WTC11 (cell line): ENCODE measurements around the gene LTBR. TPM values are rescaled to one million over a fixed set of nuclear protein-coding genes. Genes with fewer than 3 reads are reported as not detected.

Source experiments
- ATAC-seq: fragments of 200-7000 bp; cut with Tn5 transposase; 2 replicates; pipeline ENCODE4 v1.10.0; 2021; ENCODE audit warnings: mild to moderate bottlenecking, moderate library complexity
- CTCF ChIA-PET: fragments of 300-600 bp; sonication (Branson Sonifier 250); formaldehyde crosslinking; loops from one replicate; lab custom pipeline; 2021; ENCODE audit warnings: antibody characterized with exemption; lab: Charles Lee
- POLR2A ChIA-PET: fragments of 350-600 bp; sonication (Branson Sonifier 250); formaldehyde crosslinking; loops from one replicate; lab custom pipeline; 2021; ENCODE audit warnings: antibody characterized with exemption; lab: Charles Lee
- DNase-seq: peaks from one replicate; pipeline ENCODE4 v3.0.0; 2021; ENCODE audit warnings: low spot score
- H3K27ac Mint-ChIP-seq: 2 replicates; pipeline ENCODE4 v1.8.0; 2021; ENCODE audit warnings: mixed read lengths
- H3K27me3 Mint-ChIP-seq: 2 replicates; pipeline ENCODE4 v1.8.0; 2021; ENCODE audit warnings: low read depth, mild to moderate bottlenecking, moderate library complexity, mixed read lengths
- H3K36me3 Mint-ChIP-seq: 2 replicates; pipeline ENCODE4 v1.8.0; 2021; ENCODE audit warnings: mixed read lengths
- H3K4me1 Mint-ChIP-seq: 2 replicates; pipeline ENCODE4 v1.8.0; 2022; ENCODE audit warnings: mixed read lengths
- H3K4me3 Mint-ChIP-seq: 2 replicates; pipeline ENCODE4 v1.8.0; 2021; ENCODE audit warnings: mild to moderate bottlenecking, moderate library complexity, mixed read lengths
- H3K9me3 Mint-ChIP-seq: 2 replicates; pipeline ENCODE4 v1.8.0; 2021; ENCODE audit warnings: mixed read lengths
- AFF4 ChIP-seq: sonication (generic); formaldehyde crosslinking; IDR thresholded peaks from 2 replicates; pipeline ENCODE4 v1.8.1; 2023; ENCODE audit warnings: mild to moderate bottlenecking, missing genetic modification reagents, borderline replicate concordance
- ATF1 ChIP-seq: sonication (generic); formaldehyde crosslinking; IDR thresholded peaks from 2 replicates; pipeline ENCODE4 v1.8.1; 2023; ENCODE audit warnings: mild to moderate bottlenecking, moderate library complexity, missing genetic modification reagents
- CREB1 ChIP-seq: sonication (generic); formaldehyde crosslinking; IDR thresholded peaks from 2 replicates; pipeline ENCODE4 v1.8.0; 2023; ENCODE audit warnings: mild to moderate bottlenecking, missing genetic modification reagents
- E2F1 ChIP-seq: sonication (generic); formaldehyde crosslinking; IDR thresholded peaks from 2 replicates; pipeline ENCODE4 v1.8.0; 2022; ENCODE audit warnings: mild to moderate bottlenecking, missing genetic modification reagents
- E2F5 ChIP-seq: sonication (generic); formaldehyde crosslinking; IDR thresholded peaks from 2 replicates; pipeline ENCODE4 v1.8.1; 2022; ENCODE audit warnings: mild to moderate bottlenecking, moderate library complexity, missing genetic modification reagents
- ESRRA ChIP-seq: sonication (generic); formaldehyde crosslinking; IDR thresholded peaks from 2 replicates; pipeline ENCODE4 v1.8.1; 2022; ENCODE audit warnings: mild to moderate bottlenecking, missing genetic modification reagents, borderline replicate concordance
- FOXJ3 ChIP-seq: sonication (generic); formaldehyde crosslinking; IDR thresholded peaks from 2 replicates; pipeline ENCODE4 v1.9.0; 2021; ENCODE audit warnings: missing genetic modification reagents, mild to moderate bottlenecking, borderline replicate concordance
- FOXP1 ChIP-seq: sonication (generic); formaldehyde crosslinking; IDR thresholded peaks from 2 replicates; pipeline ENCODE4 v1.8.0; 2022; ENCODE audit warnings: missing genetic modification reagents, mild to moderate bottlenecking, moderate library complexity, borderline replicate concordance
- JAZF1 ChIP-seq: fragments of 250-450 bp; sonication (Bioruptor Pico); IDR thresholded peaks from 2 replicates; pipeline ENCODE4 v1.9.0; 2021; ENCODE audit warnings: moderate library complexity, mild to moderate bottlenecking, inconsistent platforms
- MAX ChIP-seq: sonication (generic); formaldehyde crosslinking; IDR thresholded peaks from 2 replicates; pipeline ENCODE4 v1.8.0; 2022; ENCODE audit warnings: mild to moderate bottlenecking, missing genetic modification reagents
- MLX ChIP-seq: sonication (generic); formaldehyde crosslinking; IDR thresholded peaks from 2 replicates; pipeline ENCODE4 v1.8.1; 2023; ENCODE audit warnings: mild to moderate bottlenecking, missing genetic modification reagents, moderate library complexity
- NR2C2 ChIP-seq: sonication (generic); formaldehyde crosslinking; IDR thresholded peaks from 2 replicates; pipeline ENCODE4 v1.8.0; 2022; ENCODE audit warnings: mild to moderate bottlenecking, missing genetic modification reagents
- OVOL2 ChIP-seq: fragments of 250-450 bp; sonication (Bioruptor Pico); IDR thresholded peaks from 2 replicates; pipeline ENCODE4 v1.9.0; 2021; ENCODE audit warnings: mild to moderate bottlenecking, borderline replicate concordance
- RELA ChIP-seq: sonication (generic); formaldehyde crosslinking; IDR thresholded peaks from 2 replicates; pipeline ENCODE4 v1.8.1; 2022; ENCODE audit warnings: missing genetic modification reagents, mild to moderate bottlenecking, borderline replicate concordance
- SMAD3 ChIP-seq: sonication (generic); formaldehyde crosslinking; IDR thresholded peaks from 2 replicates; pipeline ENCODE4 v1.8.0; 2022; ENCODE audit warnings: missing genetic modification reagents, mild to moderate bottlenecking, borderline replicate concordance
- ZBTB43 ChIP-seq: sonication (generic); formaldehyde crosslinking; IDR thresholded peaks from 2 replicates; pipeline ENCODE4 v1.8.1; 2023; ENCODE audit warnings: mild to moderate bottlenecking, missing genetic modification reagents
- ZNF232 ChIP-seq: sonication (generic); formaldehyde crosslinking; IDR thresholded peaks from 2 replicates; pipeline ENCODE4 v1.8.0; 2022; ENCODE audit warnings: mild to moderate bottlenecking, missing genetic modification reagents
- ZNF263 ChIP-seq: sonication (generic); formaldehyde crosslinking; IDR thresholded peaks from 2 replicates; pipeline ENCODE4 v1.8.1; 2022; ENCODE audit warnings: low read depth, mild to moderate bottlenecking, moderate library complexity, missing genetic modification reagents
- ZNF423 ChIP-seq: fragments of 250-450 bp; sonication (Bioruptor Pico); IDR thresholded peaks from 2 replicates; pipeline ENCODE4 v2.1.2; 2022; ENCODE audit warnings: mild to moderate bottlenecking, moderate library complexity
- ZNF512 ChIP-seq: sonication (generic); formaldehyde crosslinking; IDR thresholded peaks from 2 replicates; pipeline ENCODE4 v1.8.1; 2022; ENCODE audit warnings: missing genetic modification reagents, borderline replicate concordance
- total RNA-seq: library from RNA; stranded (reverse); gene quantifications from 3 replicates; pipeline ENCODE4 v1.2.3, GENCODE V29; 2021

LTBR gene
- total RNA-seq, 1 experiment from 2014 or later = 4.0 TPM

- TF ChIP-seq E2F5 (CRISPR knock-in tag) = no peak
- TF ChIP-seq ZNF512 = no peak
- no peak for TF ChIP-seq JAZF1 (CRISPR knock-in tag)
- no peak for TF ChIP-seq ZNF423
- TF ChIP-seq, all 79 proteins: peak for 0
Observed at GRCh38 chr12:6345319-6346091, 38.5 kb upstream of the LTBR start (continued).

GRCh38 chr12:6346235-6346832, 37.6 kb upstream of the LTBR start:
- no peaks in the 10 kb centered on the region for H3K9me3 Mint-ChIP-seq
- H3K36me3 Mint-ChIP-seq = peaks cover 27% of the 10 kb centered on the region
- no peak overlapping the region for H3K4me3 Mint-ChIP-seq
- ChIA-PET CTCF (interaction anchor here (1.0 to 2.5 kb wide), 6 partner anchors 10 to 119 kb away, joined by 3 to 13 read pairs (median 4); no protein-coding TSS in a partner anchor), POLR2A (interaction anchor here (1.2 kb wide), 1 partner anchor 25 kb away, joined by 4 read pairs; no protein-coding TSS in a partner anchor)
- no peak for TF ChIP-seq E2F5 (CRISPR knock-in tag)
- TF ChIP-seq ZNF512 = no peak
- TF ChIP-seq AFF4 (CRISPR knock-in tag) = no peak
- no peak for TF ChIP-seq E2F1 (CRISPR knock-in tag)
- TF ChIP-seq OVOL2 (CRISPR knock-in tag) = no peak
- TF ChIP-seq NR2C2 = no peak
- TF ChIP-seq ATF1 (CRISPR knock-in tag) = no peak
- TF ChIP-seq FOXP1 (CRISPR knock-in tag) = no peak
- no peak for TF ChIP-seq ZNF263
- TF ChIP-seq ZBTB43 (CRISPR knock-in tag) = no peak
- TF ChIP-seq MLX (CRISPR knock-in tag) = no peak
- no peak for TF ChIP-seq CREB1
- no peak for TF ChIP-seq RELA (CRISPR knock-in tag)
- TF ChIP-seq ESRRA (CRISPR knock-in tag) = no peak
- no peak for TF ChIP-seq ZNF232 (CRISPR knock-in tag)
- no peak for TF ChIP-seq MAX (CRISPR knock-in tag)
- no peak for TF ChIP-seq FOXJ3 (CRISPR knock-in tag)
- no peak for TF ChIP-seq SMAD3 (CRISPR knock-in tag)
- DNase-seq (no peak), ATAC-seq (no peak)
- peak overlapping the region; percentile 1; the same call in 1 of the 2 replicates for H3K27ac Mint-ChIP-seq
- peaks cover 34% of the 10 kb centered on the region for H3K4me1 Mint-ChIP-seq
- no peaks in the 10 kb centered on the region for H3K27me3 Mint-ChIP-seq
